GM18951 (cell line): ENCODE data around the gene CHRNA3.

Experiments used
- POLR2A ChIP-seq: IDR thresholded peaks from 4 replicates; pipeline ENCODE4 v1.6.1; 2011; ENCODE audit warnings: mild to moderate bottlenecking; ENCODE audit not compliant: insufficient read length, insufficient read depth; ENCODE audit errors: extremely low read depth
- in situ Hi-C: fragments of 300-500 bp; cut with MboI; formaldehyde crosslinking; loops from one replicate; pipeline ENCODE4 v1.12.0; 2022; ENCODE audit warnings: low sequenced_read_pairs, mixed read lengths, inconsistent platforms; ENCODE audit not compliant: unreplicated experiment

The CHRNA3 gene

DNA sequence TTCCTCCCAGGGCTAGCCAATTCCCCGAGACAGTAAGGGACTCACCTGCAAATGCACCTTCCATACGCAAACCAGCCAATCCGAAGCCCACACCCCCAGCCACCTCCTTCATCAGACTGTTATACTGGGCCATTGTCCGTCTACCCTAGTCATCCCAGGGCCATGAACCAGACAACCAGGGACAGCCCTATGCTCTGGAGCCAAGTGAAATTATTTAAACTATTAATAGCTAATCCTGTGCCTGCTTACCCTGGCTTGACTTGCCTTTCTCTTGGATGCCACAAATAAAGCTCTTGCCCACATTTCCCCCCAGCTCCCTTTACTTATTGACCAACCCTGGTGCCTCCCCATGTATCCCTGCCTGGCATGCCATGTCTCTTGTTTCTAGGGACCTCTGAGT is 24.2 kb upstream of the CHRNA3 start:
- TF ChIP-seq POLR2A = no peak
- in situ Hi-C loops = no loop called here

DNA sequence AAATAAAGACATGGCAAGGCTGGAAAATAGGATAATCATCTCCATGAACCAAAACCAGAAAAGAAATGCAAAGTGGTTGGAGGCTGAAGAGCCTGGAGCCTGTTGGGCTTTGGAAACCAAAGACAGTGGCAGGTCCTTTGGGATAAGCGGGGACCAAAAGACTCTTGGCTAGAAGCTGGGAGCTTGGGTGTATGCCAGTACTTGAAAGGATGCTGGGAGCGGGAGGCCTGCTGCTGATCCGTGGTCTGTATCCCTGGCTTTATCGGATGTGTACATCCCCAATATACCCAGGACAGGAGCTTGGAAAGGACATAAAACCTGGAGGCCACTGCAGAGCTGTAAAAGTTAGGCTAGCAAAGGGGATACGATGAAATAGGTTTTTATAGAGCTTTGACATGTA is 21.5 kb upstream of the CHRNA3 start:
- in situ Hi-C loops = no loop called here
- no peak for TF ChIP-seq POLR2A

DNA sequence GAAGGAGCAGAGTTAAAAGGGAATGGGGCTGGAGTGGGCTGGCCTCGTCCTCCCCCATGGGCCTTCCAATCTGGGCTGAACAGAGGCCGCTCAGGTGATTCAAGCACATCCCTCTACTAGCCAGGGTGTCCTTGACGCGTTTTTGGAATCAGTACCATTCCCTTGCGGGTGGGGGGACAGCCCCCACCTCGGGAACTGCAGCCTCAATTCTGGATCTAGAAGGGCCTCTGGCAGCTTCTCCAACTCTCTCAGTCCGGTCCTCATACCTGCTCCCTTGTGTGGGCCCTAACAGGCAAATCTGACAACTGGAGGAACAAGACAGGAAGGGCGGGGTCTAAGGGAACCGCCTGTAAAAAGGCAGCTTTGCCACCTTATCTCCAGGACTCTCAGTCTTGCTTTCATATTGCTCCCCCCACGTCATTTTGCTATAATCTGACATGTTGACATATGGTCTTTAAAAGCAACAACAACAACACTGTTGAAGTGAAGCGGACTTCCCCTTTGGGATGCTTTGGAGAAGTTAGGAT is 21.0 kb upstream of the CHRNA3 start:
- in situ Hi-C loops = no loop called here

DNA sequence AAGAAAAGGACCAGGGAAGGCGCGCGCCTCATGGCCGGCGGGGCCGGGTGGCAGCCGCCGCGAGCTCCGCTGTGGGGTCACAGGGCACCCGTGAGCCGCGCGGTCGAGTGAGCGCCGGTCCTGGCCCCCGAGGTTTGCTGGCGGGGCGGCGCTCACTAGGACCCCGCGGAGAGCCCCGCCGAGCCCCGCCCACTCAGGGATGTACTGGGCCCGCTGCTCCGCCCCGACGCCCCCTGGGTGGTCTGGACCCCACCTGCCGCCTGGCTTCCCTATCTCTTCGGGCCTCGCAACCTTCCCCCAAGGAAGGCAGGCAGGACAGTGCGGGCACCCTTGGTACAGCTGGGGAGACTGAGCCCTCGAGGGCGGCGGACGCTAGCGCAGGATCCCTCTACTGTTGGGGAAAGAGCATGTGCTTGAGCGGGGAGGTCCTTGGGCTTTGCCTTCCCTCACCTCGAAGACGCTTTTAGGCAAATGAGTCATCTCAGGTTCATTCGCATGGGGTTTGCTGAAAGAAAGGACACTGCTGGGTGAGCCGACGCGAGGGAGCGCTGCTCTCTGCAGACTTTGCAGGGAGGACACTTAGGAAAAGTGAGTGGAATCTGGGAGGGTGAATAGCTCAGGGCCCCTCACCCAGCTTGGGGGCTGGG is 20.4 kb upstream of the CHRNA3 start, which contains the start of gene CHRNB4:
CHRNB4 (minus strand) TSS at position 109 of the 647 bp plus-strand sequence; CDS start at position 32, 77 bp downstream.
- in situ Hi-C loops = no loop called here
- no peak for TF ChIP-seq POLR2A

More for the DNA sequence above, 21.0 kb upstream of the CHRNA3 start:
- TF ChIP-seq POLR2A = no peak

DNA sequence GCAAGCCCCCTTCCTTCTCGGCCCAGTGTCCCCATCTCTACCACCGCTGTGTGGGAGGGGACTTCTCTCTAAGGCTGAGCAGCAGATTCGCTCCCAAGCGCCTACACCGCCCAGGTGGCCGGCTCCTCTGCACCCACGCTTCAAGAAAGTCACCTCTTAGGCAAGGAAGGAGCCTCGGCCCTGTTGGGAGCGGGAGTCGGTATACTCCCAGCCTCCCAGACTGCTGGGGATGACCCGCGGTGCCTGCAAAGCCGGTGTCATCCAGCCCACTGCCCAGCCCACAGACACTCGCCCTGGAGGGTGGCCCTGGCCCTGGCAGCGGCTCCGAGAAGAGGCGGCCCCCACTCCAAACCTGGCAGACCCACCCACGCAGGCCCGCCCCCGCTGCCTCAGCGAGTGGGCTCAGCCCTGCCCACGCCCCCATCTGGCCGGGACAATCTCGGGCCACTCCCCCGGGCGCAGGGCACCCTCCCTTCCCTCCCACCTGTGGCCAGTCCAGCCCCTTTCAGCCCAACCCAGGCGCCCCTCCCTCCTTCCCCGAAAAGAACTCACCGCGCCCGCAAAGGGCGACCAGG is 19.8 kb upstream of the CHRNA3 start:
- no peak for TF ChIP-seq POLR2A

DNA sequence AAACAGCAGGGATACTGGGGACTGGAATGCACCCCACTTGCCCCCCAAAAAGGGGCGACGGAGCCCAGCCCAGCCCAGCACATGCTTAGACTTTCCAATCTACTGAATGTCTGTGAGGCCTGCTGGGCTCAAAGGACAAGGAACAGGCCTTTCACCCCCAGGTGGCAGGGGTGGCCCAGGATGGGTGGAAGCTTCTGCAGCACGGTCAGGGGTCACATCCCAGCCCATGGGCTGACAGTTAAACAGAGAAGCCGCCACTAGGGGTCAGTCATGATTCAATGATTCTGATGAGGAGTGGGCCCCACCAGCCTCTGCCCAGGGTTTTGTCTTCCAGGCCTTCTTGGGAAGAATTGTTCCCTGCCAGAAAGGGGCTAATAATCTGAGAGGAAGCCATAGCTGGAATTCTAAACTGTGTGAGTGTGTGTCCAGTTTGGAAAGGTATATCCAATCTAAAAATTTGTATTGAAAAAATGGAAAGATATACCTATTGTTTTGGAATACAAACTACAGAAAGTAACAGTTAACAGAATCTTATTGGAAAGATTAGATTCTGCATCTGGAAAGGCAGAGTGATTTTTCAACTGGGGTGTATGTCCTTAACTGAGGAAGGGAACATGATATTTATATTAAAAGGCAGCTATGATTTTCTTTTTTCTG is 18.0 kb upstream of the CHRNA3 start:
- in situ Hi-C loops = no loop called here
- no peak for TF ChIP-seq POLR2A

More for the DNA sequence above, 19.8 kb upstream of the CHRNA3 start:
- in situ Hi-C loops = no loop called here

DNA sequence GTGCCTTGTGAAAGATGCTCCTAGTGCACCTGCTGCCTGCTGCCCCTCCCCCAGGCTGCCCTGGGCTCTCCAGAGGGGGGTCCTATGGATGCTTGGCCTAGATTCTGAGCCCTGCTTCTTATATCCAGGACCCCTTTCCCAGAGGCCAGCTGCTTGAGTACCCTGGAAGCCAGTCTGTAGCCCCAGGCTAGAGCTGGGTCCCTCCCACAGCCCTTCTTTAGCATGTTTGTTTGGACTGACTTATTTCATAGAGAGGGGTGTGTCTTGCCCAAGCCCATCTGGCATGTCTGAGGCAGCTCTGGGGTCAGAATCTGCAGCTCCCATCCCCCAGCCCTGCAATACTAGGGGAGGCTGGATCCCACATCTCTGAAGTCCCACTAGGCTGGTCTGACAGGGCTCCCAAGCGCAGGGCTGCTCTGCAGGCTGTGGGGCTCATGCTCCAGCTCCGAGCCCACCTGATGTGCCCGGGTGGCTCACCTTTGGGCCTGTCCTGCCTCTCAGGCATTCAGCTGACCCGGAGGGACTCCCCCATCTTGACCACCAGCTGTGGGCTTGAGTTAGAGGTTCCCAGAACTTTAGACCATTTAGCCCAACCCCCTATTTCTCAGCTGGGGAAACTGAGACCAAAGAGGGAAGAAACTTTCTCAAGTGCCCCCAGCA is 17.1 kb upstream of the CHRNA3 start:
- in situ Hi-C loops = no loop called here
- no peak for TF ChIP-seq POLR2A

DNA sequence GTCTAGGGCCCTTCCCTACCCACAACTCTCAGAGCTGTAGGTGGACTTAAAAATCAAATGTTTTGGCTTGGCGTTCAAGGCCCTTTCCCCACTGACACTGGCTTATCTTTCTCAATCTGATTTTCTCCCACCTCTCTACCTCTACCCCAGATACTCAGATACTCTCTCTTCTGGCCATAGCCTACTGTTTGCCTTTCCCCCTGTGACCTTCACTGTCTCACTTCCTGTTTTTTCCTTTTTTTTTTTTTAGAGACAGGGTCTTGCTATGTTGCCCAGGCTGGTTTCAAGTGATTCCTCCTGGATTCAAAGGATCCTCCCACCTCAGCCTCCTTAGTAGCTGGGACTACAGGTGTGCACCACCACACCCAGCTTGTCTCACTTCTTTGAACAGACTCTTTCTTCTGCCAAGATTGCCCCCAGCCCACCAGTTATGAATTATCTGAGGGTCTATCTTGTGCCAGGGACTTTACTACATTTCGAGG is 15.6 kb upstream of the CHRNA3 start:
- in situ Hi-C loops = no loop called here

DNA sequence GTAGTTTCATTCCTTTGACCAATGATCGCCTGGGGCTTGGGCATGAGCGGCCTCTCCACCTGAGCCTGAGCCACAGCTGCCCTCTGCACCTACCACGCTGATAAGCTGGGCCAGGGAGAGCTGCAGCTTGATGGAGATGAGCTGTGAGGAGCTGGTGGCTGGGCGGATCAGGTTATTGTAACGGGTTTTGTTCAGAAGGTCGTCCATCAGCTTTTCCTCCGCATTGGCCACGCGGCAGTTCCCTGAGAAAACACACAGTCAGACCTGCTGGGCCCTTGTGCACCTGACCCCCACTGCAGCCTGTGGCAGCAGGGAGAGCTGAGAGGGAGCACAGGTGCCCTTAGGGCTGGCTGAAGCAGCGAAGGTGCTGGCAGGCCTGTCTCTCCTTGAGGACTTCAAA is 14.6 kb upstream of the CHRNA3 start:
- TF ChIP-seq POLR2A = no peak
- in situ Hi-C loops = no loop called here

More for the DNA sequence above, 15.6 kb upstream of the CHRNA3 start:
- no peak for TF ChIP-seq POLR2A

DNA sequence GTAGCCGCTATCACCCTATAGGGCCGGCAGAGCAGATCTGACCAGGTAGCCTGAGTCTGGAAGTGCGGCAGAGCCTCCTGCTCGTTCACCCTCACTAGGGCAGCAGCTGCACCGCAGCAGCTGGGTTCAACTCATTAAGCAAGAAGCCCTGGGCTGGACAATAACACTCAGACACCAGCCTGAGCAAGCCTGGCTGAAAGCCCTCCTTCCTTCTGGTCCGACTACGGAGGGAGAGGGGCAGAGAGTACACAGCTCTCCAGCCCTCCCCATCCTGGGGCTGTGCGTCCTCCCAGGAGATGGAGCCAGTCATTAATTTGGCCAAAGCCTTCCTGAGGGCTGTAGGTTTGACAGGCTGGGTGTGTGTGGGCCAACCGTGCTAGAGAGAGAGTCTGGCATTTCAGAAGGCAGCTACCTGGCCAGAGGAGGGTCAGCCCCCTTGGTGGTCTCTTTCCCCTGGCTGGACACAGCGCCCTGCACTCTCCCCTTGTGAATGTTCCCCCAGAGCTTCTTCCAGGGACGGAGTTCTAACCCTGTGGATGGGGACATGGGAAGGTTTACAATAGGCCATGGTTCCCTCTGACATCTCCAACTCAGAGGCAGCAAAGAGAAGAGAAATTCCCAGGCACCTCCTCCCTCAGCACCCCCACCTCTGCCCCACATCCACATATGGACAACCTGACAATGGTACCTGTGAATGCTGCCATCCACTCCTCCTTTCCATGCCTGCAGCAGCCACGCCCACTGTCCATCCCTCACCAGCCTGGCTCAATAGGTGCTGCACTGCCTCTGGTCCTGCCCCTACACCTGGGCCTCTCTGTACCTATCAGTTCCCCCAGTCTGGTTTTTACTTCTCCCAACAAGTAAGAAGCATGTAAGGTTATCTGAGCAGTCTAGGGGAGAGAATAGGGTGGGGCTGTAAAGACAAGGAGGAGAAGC is 13.7 kb upstream of the CHRNA3 start:
- TF ChIP-seq POLR2A = no peak
- in situ Hi-C loops = no loop called here

DNA sequence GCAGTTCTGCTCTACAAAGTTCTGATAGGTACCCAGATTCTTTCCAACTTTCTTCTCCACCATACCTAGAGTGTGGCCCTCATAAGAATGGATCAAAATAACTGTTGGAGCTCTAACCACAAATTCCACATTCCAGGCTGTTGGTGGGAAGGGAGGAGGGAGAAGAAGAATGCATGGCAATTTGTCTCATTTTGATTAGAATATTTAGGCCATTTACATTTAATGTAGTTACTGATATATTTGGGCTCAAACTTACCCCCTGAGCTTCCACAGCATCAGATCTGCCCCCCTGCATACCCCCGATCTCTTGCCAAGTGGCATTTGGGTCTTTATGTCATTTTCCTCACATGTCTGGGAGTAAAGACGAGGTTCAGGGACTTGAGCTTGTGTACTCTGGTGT is 12.6 kb upstream of the CHRNA3 start:
- in situ Hi-C loops = no loop called here

More for the DNA sequence above, 12.6 kb upstream of the CHRNA3 start:
- TF ChIP-seq POLR2A = no peak
